Ascending aorta (tissue), 2 donors: ENCODE data around the gene CTIF. TPM values are rescaled to one million over a fixed set of nuclear protein-coding genes. Genes with fewer than 3 reads are reported as not detected.

ENCODE experiments used
- DNase-seq, 2 donors: peaks; one replicate each; pipeline ENCODE4 v3.0.0-alpha.2; 2019; ENCODE audit warnings: low spot score in 2 of 2
- H3K27ac ChIP-seq, 2 donors: fragments of 200-600 bp; sonication (generic); one replicate each; pipeline ENCODE4 v1.5.1; 2016 to 2017; ENCODE audit warnings: mild to moderate bottlenecking in 1 of 2
- H3K27me3 ChIP-seq: fragments of 200-600 bp; sonication (generic); one replicate; pipeline ENCODE4 v1.5.1; 2017
- H3K36me3 ChIP-seq, 2 donors: fragments of 200-600 bp; sonication (generic); one replicate each; pipeline ENCODE4 v1.5.1; 2016
- H3K4me1 ChIP-seq, 2 donors: fragments of 200-600 bp; sonication (generic); one replicate each; pipeline ENCODE4 v1.5.1; 2016 to 2017; ENCODE audit warnings: mild to moderate bottlenecking in 1 of 2
- H3K4me3 ChIP-seq, 2 donors: fragments of 200-600 bp; sonication (generic); one replicate each; pipeline ENCODE4 v1.5.1; 2016 to 2017; ENCODE audit warnings: mild to moderate bottlenecking in 1 of 2
- H3K9me3 ChIP-seq, 2 donors: fragments of 200-600 bp; sonication (generic); one replicate each; pipeline ENCODE4 v1.5.1; 2016
- intact Hi-C: fragments of 100-400 bp; cut with DNase I; formaldehyde crosslinking; loops from one replicate; pipeline ENCODE4 v1.15.1; 2023
- total RNA-seq: library from RNA; depleted of rRNA; stranded (reverse); fragments of >200 nt; gene quantifications from one replicate; pipeline ENCODE4 v1.1.0, GENCODE V29; 2016
- TF ChIP-seq, protein P1 (sequence below), 3 experiments: fragments of 200-600 bp in 2 of 3; fragments of 450-650 bp in 1 of 3; sonication (generic) in 2 of 3; IDR thresholded peaks; one replicate each; pipeline ENCODE4 v1.5.1; 2016 to 2019; ENCODE audit warnings: antibody characterized with exemption in 3 of 3, mild to moderate bottlenecking in 1 of 3, moderate library complexity in 1 of 3

The CTIF gene
- total RNA-seq, 1 donor from 2014 or later, result 55.3 TPM

DNA sequence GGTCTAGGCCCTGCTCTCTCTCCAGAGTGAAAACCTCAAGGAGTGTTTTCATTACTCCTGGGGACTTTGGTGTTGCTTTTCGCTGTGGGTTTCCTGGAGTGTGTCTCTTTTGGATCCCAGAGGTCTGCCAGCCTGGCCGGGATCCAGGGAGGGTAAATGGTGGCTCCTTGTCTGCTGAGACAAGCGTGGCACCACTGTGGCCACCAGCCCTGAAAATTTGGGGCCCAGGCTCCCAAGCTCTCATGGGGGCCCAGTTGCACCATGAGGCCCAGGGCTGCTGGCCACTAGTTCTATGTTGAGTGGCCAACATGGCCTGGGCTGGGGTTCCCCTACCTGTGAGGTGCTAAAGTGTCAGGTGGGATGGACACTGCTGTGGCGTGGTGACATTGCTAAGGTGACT, 144.8 kb downstream of the CTIF start:
- TF ChIP-seq, protein P1, sequence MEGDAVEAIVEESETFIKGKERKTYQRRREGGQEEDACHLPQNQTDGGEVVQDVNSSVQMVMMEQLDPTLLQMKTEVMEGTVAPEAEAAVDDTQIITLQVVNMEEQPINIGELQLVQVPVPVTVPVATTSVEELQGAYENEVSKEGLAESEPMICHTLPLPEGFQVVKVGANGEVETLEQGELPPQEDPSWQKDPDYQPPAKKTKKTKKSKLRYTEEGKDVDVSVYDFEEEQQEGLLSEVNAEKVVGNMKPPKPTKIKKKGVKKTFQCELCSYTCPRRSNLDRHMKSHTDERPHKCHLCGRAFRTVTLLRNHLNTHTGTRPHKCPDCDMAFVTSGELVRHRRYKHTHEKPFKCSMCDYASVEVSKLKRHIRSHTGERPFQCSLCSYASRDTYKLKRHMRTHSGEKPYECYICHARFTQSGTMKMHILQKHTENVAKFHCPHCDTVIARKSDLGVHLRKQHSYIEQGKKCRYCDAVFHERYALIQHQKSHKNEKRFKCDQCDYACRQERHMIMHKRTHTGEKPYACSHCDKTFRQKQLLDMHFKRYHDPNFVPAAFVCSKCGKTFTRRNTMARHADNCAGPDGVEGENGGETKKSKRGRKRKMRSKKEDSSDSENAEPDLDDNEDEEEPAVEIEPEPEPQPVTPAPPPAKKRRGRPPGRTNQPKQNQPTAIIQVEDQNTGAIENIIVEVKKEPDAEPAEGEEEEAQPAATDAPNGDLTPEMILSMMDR (IDR thresholded peaks at IDR 0.05), result no peak
- no peaks in the 10 kb centered on the region for H3K27me3 ChIP-seq
- H3K36me3 ChIP-seq, result peaks cover 4 to 24% of the 10 kb centered on the region in 2 donors
- no peak overlapping the region for H3K4me3 ChIP-seq
- no peaks in the 10 kb centered on the region for H3K9me3 ChIP-seq
- intact Hi-C loops, result loop anchor here (5.0 kb wide), 1 partner anchor 59 kb away; no protein-coding TSS in a partner anchor
- no peak for DNase-seq
- no peak overlapping the region for H3K27ac ChIP-seq
- peaks cover 17 to 31% of the 10 kb centered on the region in 2 donors for H3K4me1 ChIP-seq

- H3K27ac ChIP-seq, result no peak overlapping the region
- H3K4me1 ChIP-seq, result no peaks in the 10 kb centered on the region
- DNase-seq, result no peak
- H3K27me3 ChIP-seq, result no peaks in the 10 kb centered on the region
- H3K9me3 ChIP-seq, result no peaks in the 10 kb centered on the region
- intact Hi-C loops, result no loop called here
- H3K4me3 ChIP-seq, result no peak overlapping the region
- peaks cover 7 to 31% of the 10 kb centered on the region in 2 donors for H3K36me3 ChIP-seq
- TF ChIP-seq, protein P1 (IDR thresholded peaks at IDR 0.05), result no peak
Measured at GRCh38 chr18:48687346-48688042, 148.7 kb downstream of the CTIF start.

DNA sequence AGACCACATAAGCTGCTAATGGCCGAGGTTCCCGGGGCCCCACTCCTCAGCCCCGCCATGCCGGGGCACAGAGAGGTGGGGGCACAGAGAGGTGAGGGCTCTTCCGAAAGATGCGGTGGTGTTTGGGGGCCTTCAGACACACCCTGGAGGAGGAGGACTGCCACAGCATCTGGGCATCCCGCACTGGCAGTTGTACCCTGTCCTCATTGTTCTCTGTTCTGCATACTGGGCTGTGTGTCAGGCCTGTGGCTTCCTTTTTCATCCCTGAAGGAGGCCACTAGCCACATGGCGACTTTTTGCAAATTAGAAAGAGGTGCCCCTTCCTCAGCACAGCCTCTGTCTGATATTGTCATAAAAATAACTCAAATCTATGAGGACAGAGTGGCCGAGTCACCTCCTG, 150.1 kb downstream of the CTIF start:
- Histone ChIP-seq H3K27ac (no peak overlapping the region), H3K4me1 (peaks cover 1 to 10% of the 10 kb centered on the region in 2 donors), H3K36me3 (peaks cover 7 to 18% of the 10 kb centered on the region in 2 donors), H3K9me3 (no peaks in the 10 kb centered on the region), H3K4me3 (no peak overlapping the region), H3K27me3 (no peaks in the 10 kb centered on the region)
- intact Hi-C loops, result no loop called here
- TF ChIP-seq, protein P1 (IDR thresholded peaks at IDR 0.05), result no peak
- no peak for DNase-seq

DNA sequence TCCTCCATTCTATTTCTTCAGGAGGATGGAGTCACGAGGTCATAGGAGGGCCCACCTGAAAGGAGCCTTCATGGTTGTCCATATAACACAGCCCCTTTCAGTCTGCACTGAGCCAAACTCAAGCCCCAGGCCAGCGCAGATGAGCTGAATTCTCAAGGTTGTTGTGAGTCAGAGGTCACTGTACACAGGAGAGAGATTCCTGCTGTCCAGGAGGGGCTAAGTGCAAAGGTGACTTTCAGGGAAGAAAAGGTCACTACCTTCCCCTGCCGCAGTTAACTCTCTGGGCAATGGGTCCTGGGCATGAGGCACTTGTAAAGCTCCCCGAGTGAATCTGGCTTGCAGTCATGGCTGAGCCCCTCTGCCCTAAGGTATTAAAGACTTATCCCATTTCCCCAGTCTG, 150.7 kb downstream of the CTIF start:
- no peak overlapping the region for H3K4me3 ChIP-seq
- no peak overlapping the region for H3K27ac ChIP-seq
- no peak for DNase-seq
- H3K36me3 ChIP-seq, result peaks cover 7 to 18% of the 10 kb centered on the region in 2 donors
- H3K27me3 ChIP-seq, result no peaks in the 10 kb centered on the region
- H3K4me1 ChIP-seq, result peaks cover 5 to 13% of the 10 kb centered on the region in 2 donors
- no peaks in the 10 kb centered on the region for H3K9me3 ChIP-seq
- intact Hi-C loops, result no loop called here
- TF ChIP-seq, protein P1 (IDR thresholded peaks at IDR 0.05), result no peak

DNA sequence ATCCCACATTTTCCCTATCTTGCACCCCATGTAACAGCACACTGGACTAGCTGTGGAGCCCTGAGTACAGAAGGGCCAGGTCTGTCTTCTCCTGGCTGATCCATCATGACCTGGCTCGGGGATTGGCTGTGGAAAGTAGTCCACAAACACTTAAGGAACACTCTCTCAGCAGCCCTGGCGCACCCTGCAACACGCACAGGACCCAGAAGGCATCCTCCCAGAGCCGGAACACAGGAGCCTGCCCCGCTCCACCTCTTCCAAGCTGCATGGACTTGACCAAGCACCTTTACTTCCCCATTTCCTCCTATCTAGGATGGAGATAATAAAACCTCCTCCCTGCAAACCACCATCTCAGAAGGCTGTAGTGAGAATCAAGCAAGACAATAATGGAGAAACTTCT, 151.7 kb downstream of the CTIF start:
- no peaks in the 10 kb centered on the region for H3K27me3 ChIP-seq
- intact Hi-C loops, result no loop called here
- no peak for DNase-seq
- TF ChIP-seq, protein P1 (IDR thresholded peaks at IDR 0.05), result no peak
- H3K9me3 ChIP-seq, result no peaks in the 10 kb centered on the region
- H3K27ac ChIP-seq, result no peak overlapping the region
- H3K4me1 ChIP-seq, result peaks cover 5 to 13% of the 10 kb centered on the region in 2 donors
- no peak overlapping the region for H3K4me3 ChIP-seq
- H3K36me3 ChIP-seq, result peaks cover 7 to 18% of the 10 kb centered on the region in 2 donors
